Activated T-cell treated with anti-CD3 and anti-CD28 coated beads, Interleukin-2, amount 50 U/mL, for 72 hours (primary cell): ENCODE data around the gene SMARCC2. TPM values are rescaled to one million over a fixed set of nuclear protein-coding genes. Genes with fewer than 3 reads are reported as not detected.
"Not testable (repeated sequence)": the region's sequence is repeated elsewhere in the genome, so short reads cannot be mapped to it uniquely, and the experiment has no call there.

Experiments
- ATAC-seq, 2 donors: fragments of 150-1000 bp; cut with Tn5 transposase; replicated peaks in 1 of 2; 2 replicates each; pipeline ENCODE4 v1.10.0; 2021; ENCODE audit warnings: moderate library complexity in 2 of 2, mild to moderate bottlenecking in 1 of 2
- DNase-seq, 2 donors: peaks; one replicate each; pipeline ENCODE4 v3.0.0; 2021 to 2022; ENCODE audit warnings: mixed read lengths in 1 of 2
- H3K27ac Mint-ChIP-seq: one replicate; pipeline ENCODE4 v1.8.0; 2022; ENCODE audit warnings: mild to moderate bottlenecking, moderate library complexity, mixed read lengths
- H3K27me3 Mint-ChIP-seq: one replicate; pipeline ENCODE4 v1.8.0; 2022; ENCODE audit warnings: low read depth, mixed read lengths
- H3K36me3 Mint-ChIP-seq, 2 donors: one replicate each; pipeline ENCODE4 v1.8.0; 2022; ENCODE audit warnings: mixed read lengths in 2 of 2, mild to moderate bottlenecking in 1 of 2; ENCODE audit not compliant: insufficient read depth in 2 of 2
- H3K4me1 Mint-ChIP-seq: one replicate; pipeline ENCODE4 v1.8.0; 2022; ENCODE audit warnings: low read depth, mixed read lengths
- H3K4me3 Mint-ChIP-seq, 2 donors: one replicate each; pipeline ENCODE4 v1.8.0; 2022; ENCODE audit warnings: mild to moderate bottlenecking in 2 of 2, mixed read lengths in 2 of 2, moderate library complexity in 2 of 2
- H3K9me3 Mint-ChIP-seq, 2 donors: one replicate each; pipeline ENCODE4 v1.8.0; 2022; ENCODE audit warnings: mixed read lengths in 2 of 2
- total RNA-seq, 2 donors: library from RNA; stranded (reverse); gene quantifications; one replicate each; pipeline ENCODE4 v1.2.3, GENCODE V29; 2022

The SMARCC2 gene
- total RNA-seq, 2 donors from 2014 or later = 99.7 to 104 TPM

DNA sequence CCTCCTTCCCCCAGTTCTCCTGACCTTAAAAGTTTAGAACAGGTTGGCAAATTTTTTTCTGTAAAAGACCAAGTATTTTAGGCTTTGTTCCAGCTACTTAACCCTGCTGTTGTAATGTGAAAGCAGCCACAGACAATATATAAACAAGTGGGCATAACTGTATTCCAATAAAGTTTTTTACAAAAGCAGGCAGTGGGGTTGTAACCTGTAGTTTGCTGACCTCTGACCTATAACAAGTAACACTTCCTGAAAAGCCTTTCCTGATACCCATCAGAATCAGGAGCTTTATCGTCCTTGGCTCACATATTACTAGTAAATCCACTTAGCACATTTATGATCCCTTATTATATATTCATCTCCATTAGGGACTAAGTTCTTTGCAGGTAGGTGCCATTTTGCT lies 13.1 kb upstream of the SMARCC2 start:
- H3K27ac Mint-ChIP-seq = peak overlapping the region; percentile 61
- H3K36me3 Mint-ChIP-seq = peaks cover 7 to 8% of the 10 kb centered on the region in 2 donors
- H3K4me1 Mint-ChIP-seq = no peaks in the 10 kb centered on the region
- no peaks in the 10 kb centered on the region for H3K9me3 Mint-ChIP-seq
- no peak for ATAC-seq
- no peaks in the 10 kb centered on the region for H3K27me3 Mint-ChIP-seq
- H3K4me3 Mint-ChIP-seq = no peak overlapping the region
- DNase-seq = no peak

DNA sequence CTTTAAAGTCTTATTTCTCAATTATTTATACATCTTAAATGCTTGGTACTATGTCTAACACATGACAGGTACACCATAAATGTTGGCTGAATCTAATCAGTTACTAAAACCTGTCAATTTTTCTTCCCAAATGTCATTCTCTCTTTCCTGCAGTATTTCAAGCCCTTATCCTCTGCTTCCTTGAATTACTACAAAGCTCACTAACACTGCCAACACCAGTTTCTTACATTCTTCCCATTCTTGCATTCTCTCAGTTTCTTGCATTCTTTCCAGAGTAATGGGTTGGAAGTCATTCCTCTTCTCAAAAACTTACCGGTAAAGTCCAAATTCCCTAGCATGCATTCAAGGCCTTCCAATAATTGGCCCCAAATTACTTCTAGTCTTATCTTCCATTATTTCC lies 9.6 kb upstream of the SMARCC2 start:
- H3K27me3 Mint-ChIP-seq = no peaks in the 10 kb centered on the region
- no peaks in the 10 kb centered on the region for H3K36me3 Mint-ChIP-seq
- ATAC-seq (no peak), DNase-seq (no peak)
- H3K4me3 Mint-ChIP-seq = no peak overlapping the region
- H3K4me1 Mint-ChIP-seq = no peaks in the 10 kb centered on the region
- H3K9me3 Mint-ChIP-seq = no peaks in the 10 kb centered on the region
- no peak overlapping the region for H3K27ac Mint-ChIP-seq

DNA sequence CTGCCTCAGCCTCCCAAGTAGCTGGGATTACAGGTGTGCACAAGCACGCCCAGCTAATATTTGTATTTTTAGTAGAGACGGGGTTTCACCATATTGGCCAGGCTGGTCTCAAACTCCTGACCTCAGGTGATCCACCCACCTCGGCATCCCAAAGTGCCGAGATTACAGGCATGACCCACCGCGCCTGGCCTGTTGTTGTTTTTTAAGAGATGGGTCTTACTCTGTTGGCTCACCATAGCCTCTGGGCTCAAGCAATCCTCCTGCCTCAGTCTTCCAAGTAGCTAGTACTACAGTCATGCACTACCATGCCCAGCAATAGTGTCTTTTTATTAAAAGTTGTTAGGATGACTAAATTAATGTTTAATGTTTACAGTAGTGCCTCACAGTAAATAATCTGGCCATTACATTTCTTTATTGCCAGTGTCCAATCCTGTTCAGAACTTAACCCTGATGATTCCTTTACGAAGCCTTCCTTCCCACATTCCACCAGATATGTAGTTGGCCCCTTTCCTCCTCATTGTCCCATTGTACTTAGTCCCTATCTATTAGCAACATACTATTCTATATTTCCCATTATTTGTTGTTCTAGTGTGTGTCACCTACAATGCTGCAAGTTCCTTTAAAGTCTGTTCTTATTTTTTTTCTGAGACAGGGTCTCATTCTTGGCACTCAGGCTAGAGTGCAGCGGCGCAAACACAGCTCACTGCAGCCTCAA lies 8.8 kb upstream of the SMARCC2 start:
- Mint-ChIP-seq H3K27ac (no peak overlapping the region), H3K9me3 (no peaks in the 10 kb centered on the region), H3K27me3 (no peaks in the 10 kb centered on the region), H3K4me1 (peaks cover 6% of the 10 kb centered on the region), H3K4me3 (no peak overlapping the region), H3K36me3 (peaks cover 0 to 2% of the 10 kb centered on the region in 2 donors)
- DNase-seq (no peak), ATAC-seq (no peak)

DNA sequence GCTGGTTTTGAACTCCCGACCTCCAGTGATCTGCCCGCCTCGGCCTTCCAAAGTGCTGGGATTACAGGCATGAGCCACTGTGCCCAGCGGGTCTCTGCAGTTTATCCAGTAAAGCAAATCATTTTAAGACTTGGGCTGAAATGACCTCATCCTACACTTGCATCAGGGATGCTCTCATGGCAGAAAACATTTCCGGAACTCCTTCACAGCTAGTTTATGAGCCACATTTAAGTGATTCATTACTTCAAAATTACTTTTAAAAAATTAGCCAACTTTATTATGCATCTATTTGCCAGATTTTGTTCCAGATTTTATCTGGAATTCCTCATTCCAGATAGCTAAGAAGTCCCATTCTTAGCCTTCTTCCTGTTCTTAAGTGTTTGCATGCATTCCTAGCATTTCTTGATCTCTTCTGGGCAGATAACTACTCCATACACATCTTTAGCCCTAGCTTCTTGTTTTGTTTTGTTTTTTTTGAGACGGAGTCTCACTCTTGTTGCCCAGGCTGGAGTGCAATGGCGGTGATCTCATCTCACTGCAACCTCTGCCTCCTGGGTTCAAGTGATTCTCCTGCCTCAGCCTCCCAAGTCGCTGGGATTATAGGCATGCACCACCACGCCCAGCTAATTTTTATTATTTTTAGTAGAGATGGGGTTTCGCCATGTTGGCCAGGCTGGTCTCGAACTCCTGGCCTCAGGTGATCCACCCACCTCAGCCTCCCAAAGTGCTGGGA lies 7.7 kb upstream of the SMARCC2 start:
- DNase-seq, H3K27me3 Mint-ChIP-seq, H3K9me3 Mint-ChIP-seq, H3K36me3 Mint-ChIP-seq, H3K4me3 Mint-ChIP-seq, ATAC-seq, H3K27ac Mint-ChIP-seq: not testable (repeated sequence)
- H3K4me1 Mint-ChIP-seq = peaks cover 10% of the 10 kb centered on the region

DNA sequence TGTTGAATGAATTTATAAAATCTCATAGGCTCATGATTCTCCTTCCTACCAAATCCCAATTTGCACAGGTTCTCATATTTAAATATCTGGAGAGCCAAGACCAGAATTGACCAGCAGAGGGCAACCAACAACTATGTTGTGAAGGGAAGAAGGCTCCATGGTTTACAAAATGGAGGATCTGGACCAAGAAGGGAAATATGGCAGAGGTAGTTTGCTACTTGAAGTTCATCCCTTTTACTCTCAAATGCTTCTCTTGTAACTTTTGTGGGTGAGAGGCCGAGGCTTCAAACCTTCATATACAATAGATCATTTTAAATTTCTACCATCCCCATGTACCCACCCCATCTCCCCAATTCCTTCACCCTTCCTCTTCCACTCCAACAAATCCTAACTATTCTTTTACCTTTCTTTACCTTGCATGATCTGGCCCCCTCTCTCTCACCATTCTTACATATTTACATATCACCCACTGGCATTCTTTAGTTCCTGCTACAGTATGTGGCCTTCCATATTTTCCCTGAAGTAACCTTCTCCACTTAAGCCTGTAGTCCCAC lies 3.8 kb upstream of the SMARCC2 start:
- peaks cover 26% of the 10 kb centered on the region for H3K4me1 Mint-ChIP-seq
- H3K4me3 Mint-ChIP-seq = peak overlapping the region; percentile 1 to 11

DNA sequence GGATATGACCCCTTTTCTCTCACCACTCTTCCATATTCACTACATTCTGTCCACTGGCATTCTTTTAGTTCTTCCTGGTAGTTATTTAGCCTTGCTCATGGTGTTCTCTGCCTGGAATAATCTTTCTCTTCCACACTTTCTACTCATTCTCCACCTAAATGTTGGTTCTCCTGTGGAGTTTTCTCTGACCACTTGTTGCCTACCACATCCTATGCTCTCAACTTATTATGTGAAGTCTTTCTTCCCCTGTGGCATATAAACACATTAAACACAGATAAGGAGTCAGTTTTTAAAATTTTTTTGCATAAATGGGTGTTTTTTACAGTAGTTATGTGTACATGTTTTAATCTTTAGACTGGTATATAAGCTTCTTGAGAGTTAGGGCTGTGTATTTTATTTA lies 3.3 kb upstream of the SMARCC2 start:
- Mint-ChIP-seq H3K9me3 (no peaks in the 10 kb centered on the region), H3K4me3 (peak overlapping the region in 1 of 2 donors; percentile 11), H3K27ac (peak overlapping the region; percentile 88), H3K36me3 (peaks cover 11 to 14% of the 10 kb centered on the region in 2 donors), H3K4me1 (peaks cover 32% of the 10 kb centered on the region), H3K27me3 (no peaks in the 10 kb centered on the region)
- no peak for DNase-seq
- ATAC-seq = no peak

More for the DNA sequence above, 3.8 kb upstream of the SMARCC2 start:
- H3K36me3 Mint-ChIP-seq = peaks cover 8 to 10% of the 10 kb centered on the region in 2 donors
- DNase-seq = peak; percentile 80 to 83
- no peaks in the 10 kb centered on the region for H3K27me3 Mint-ChIP-seq
- no peaks in the 10 kb centered on the region for H3K9me3 Mint-ChIP-seq
- no peak for ATAC-seq
- peak overlapping the region; percentile 88 for H3K27ac Mint-ChIP-seq

DNA sequence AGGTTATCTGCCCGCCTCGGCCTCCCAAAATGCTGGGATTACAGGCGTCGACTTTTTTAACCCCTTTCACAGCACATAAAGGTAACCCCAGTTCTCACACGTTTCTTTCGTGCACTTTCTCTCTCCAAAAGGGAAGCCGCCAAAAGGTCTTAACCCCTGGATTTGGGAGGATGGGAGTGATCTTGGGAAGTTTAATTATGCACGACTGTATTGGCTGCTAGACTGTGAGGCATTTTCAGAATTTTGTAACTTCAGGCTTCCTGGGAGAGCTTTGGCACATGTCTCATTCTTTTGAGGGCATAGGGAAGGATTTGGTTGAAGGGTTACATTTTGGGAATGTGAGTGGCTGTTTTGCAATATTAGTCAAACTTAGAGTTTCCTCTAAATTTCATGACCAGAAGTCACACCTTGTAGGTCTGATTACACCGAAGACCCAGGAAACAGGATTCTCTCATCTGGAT lies 1.4 kb upstream of the SMARCC2 start:
- peaks cover 50% of the 10 kb centered on the region for H3K4me1 Mint-ChIP-seq
- ATAC-seq (no peak), DNase-seq (no peak)
- peak overlapping the region; percentile 100 for H3K27ac Mint-ChIP-seq
- peaks cover 14 to 24% of the 10 kb centered on the region in 2 donors for H3K36me3 Mint-ChIP-seq
- H3K4me3 Mint-ChIP-seq = peak overlapping the region; percentile 97 to 100
- no peaks in the 10 kb centered on the region for H3K9me3 Mint-ChIP-seq
- H3K27me3 Mint-ChIP-seq = no peaks in the 10 kb centered on the region

DNA sequence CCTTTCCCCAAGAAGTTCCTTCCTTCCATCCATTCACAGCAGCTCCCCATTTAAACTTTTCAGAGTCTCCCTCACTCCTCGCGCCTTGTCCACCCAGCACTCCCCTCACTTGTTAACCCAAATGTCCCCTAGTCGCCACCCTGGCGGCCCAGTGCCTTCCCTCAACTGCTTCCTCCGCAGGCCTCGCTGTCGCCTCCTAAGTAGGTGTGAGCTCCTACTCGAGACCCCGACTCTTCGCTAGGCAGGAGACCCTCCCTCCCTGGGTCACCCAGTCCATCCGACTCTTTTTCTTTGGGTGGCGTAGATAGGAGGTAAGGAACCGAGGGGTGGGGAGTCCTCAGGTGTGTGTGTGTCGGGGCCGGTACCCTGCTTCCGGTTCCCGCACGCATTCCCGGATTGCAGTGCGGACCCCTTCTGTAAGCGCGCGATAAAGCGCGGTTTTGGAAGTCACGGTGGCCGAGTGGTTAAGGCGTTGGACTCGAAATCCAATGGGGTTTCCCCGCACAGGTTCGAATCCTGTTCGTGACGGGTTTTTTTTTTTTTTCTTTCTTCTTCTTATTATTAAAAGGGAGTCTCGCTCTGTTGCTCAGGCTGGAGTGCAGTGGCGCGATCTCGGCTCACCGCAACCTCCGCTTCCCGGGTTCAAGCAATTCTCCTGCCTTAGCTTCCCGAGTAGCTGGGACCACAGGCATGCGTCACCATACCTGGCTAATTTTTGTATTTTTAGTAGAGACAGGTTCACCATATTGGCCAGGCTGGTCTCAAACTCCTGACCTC lies 823 bp upstream of the SMARCC2 start:
- Mint-ChIP-seq H3K4me1 (peaks cover 52% of the 10 kb centered on the region), H3K27me3 (no peaks in the 10 kb centered on the region), H3K4me3 (peak overlapping the region; percentile 97 to 100), H3K9me3 (no peaks in the 10 kb centered on the region), H3K36me3 (peaks cover 15 to 25% of the 10 kb centered on the region in 2 donors), H3K27ac (peak overlapping the region; percentile 100)
- ATAC-seq = peak; percentile 48 to 56
- DNase-seq = peak; percentile 82 to 88

DNA sequence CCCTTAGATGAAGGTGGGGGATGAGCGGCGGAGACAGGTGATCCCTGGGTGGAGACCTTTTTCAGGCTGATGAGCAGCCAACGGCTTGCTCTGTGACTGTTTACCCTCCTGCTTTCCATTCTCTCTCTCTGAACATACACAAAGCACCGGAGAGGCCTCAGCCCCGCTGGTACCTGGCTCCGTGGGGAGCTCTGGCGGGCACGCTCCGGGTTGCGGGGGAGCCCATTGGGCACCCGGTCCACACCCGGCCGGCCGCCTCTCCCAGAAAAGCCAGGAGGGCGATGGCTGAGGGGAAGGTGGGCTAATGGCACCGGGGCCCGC lies 545 bp downstream of the SMARCC2 start:
- Mint-ChIP-seq H3K27me3 (no peaks in the 10 kb centered on the region), H3K36me3 (peaks cover 20 to 35% of the 10 kb centered on the region in 2 donors), H3K9me3 (no peaks in the 10 kb centered on the region), H3K4me1 (peaks cover 52% of the 10 kb centered on the region), H3K4me3 (peak overlapping the region; percentile 88 to 92), H3K27ac (peak overlapping the region; percentile 80)
- ATAC-seq (peak in 1 of 2 donors; percentile 1), DNase-seq (peak in 1 of 2 donors; percentile 19)

DNA sequence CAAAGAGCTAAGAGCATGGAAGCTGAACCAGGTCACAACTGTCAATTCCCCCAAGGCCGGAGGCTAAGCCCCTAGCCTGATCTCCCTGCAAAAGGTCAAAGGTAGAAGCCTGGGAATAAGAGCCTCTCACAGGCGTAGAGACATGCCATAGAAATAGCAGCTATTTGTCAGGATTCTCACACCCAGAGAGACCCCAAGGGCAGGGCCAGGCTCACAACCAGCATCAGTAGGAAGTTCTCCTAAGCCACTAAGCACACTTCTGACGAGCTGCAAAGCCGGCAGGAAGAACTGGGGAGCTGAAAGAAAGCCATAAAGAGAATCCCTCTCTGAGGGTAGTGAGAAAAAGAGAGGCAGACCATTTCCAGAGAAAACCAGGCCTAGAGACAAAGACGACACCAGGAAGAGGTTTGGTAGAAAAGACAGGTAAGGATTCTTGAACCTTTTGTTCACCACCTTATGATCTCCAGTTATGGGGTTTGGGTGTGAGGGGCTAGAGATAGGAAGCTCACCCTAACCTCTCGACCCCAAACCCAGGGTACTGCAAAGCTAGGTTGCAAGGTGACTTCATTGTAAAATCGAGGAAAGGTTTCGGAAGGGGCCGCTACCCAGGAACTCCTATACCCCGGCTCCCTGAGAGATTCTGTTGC lies 1.0 kb downstream of the SMARCC2 start:
- Mint-ChIP-seq H3K36me3 (peaks cover 20 to 35% of the 10 kb centered on the region in 2 donors), H3K9me3 (no peaks in the 10 kb centered on the region), H3K27ac (peak overlapping the region; percentile 80), H3K4me3 (peak overlapping the region; percentile 88 to 92), H3K4me1 (peaks cover 48% of the 10 kb centered on the region), H3K27me3 (no peaks in the 10 kb centered on the region)
- DNase-seq (no peak), ATAC-seq (no peak)

DNA sequence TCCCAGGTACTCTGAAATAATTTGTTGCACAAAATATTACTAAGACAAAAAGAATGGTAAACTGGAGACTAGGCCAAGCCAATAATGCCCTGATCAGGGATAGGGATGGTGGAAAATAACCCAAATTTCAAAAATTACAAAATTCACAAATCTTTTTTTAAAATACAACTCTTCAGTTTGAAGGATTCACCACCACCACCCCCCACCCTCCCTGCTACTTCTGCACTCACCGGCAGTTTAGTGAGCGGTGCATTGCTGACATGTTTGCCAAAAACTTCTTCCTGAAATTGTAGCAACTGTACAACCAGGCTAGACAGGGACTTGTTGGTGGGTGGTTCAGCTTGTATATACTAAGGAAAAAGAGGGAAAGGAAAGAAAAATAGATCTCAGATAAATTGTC lies 2.3 kb downstream of the SMARCC2 start:
- peaks cover 41% of the 10 kb centered on the region for H3K4me1 Mint-ChIP-seq
- peak overlapping the region; percentile 88 to 92 for H3K4me3 Mint-ChIP-seq
- H3K9me3 Mint-ChIP-seq = no peaks in the 10 kb centered on the region
- ATAC-seq (no peak), DNase-seq (no peak)
- no peaks in the 10 kb centered on the region for H3K27me3 Mint-ChIP-seq
- peaks cover 20 to 32% of the 10 kb centered on the region in 2 donors for H3K36me3 Mint-ChIP-seq
- H3K27ac Mint-ChIP-seq = peak overlapping the region; percentile 88

DNA sequence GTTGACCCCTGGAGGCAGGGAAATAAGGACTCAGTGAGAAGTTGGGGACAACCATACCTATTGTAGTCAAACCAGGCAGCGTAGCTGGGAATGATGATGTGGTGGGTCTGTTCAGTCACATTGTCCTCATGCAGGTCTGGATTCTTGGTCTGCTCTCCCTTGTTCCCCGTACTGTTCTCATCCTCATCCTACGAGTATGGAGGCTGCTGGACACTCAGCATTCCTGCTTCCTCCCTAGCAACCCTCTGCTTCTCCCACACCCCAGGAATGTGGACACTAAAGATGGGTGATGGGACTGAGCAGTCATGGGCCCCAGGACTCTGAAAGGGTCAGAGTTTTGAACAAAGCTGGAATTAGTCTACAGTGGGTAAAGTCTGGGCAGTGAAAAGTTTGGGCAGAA lies 10.9 kb downstream of the SMARCC2 start:
- Mint-ChIP-seq H3K36me3 (peaks cover 14 to 25% of the 10 kb centered on the region in 2 donors), H3K4me1 (no peaks in the 10 kb centered on the region), H3K9me3 (no peaks in the 10 kb centered on the region), H3K27ac (peak overlapping the region; percentile 47), H3K27me3 (no peaks in the 10 kb centered on the region), H3K4me3 (no peak overlapping the region)
- ATAC-seq (no peak), DNase-seq (no peak)
